MM.1S (cell line): Measurements from ENCODE around the gene DIAPH3.

Experiments
- DNase-seq: peaks from one replicate; pipeline ENCODE4 v3.0.0-alpha.2; 2015
- H2AFZ ChIP-seq: fragments of 300-600 bp; sonication (generic); 2 replicates; pipeline ENCODE4 v1.6.0; 2016; ENCODE audit warnings: antibody characterized with exemption, low read length
- H3F3A ChIP-seq: fragments of 300-600 bp; sonication (generic); 2 replicates; pipeline ENCODE4 v1.6.1; 2016; ENCODE audit warnings: mild to moderate bottlenecking, antibody characterized with exemption, low read length, moderate library complexity, mixed read lengths; ENCODE audit not compliant: insufficient read depth
- H3K27ac ChIP-seq: fragments of 300-600 bp; sonication (generic); 2 replicates; pipeline ENCODE4 v1.5.1; 2016; ENCODE audit warnings: mild to moderate bottlenecking, low read length
- H3K27me3 ChIP-seq: fragments of 300-600 bp; sonication (generic); replicated peaks from 2 replicates; pipeline ENCODE4 v1.6.0; 2016; ENCODE audit warnings: low read length; ENCODE audit not compliant: insufficient read depth
- H3K36me3 ChIP-seq: fragments of 300-600 bp; sonication (generic); replicated peaks from 2 replicates; pipeline ENCODE4 v1.6.1; 2016; ENCODE audit warnings: mild to moderate bottlenecking, low read length, mixed read lengths; ENCODE audit not compliant: insufficient read depth
- H3K4me1 ChIP-seq: fragments of 300-600 bp; sonication (generic); 2 replicates; pipeline ENCODE4 v1.6.1; 2016; ENCODE audit warnings: low read length, mixed read lengths
- H3K4me2 ChIP-seq: fragments of 300-600 bp; sonication (generic); 2 replicates; pipeline ENCODE4 v1.6.0; 2016; ENCODE audit warnings: low read depth, low read length
- H3K4me3 ChIP-seq: fragments of 300-600 bp; sonication (generic); 2 replicates; pipeline ENCODE4 v1.5.1; 2016; ENCODE audit warnings: low read length, mixed read lengths
- H3K79me2 ChIP-seq: fragments of 300-600 bp; sonication (generic); 2 replicates; pipeline ENCODE4 v1.6.1; 2016; ENCODE audit warnings: mixed run types, low read length, mixed read lengths
- H3K9ac ChIP-seq: fragments of 300-600 bp; sonication (generic); 2 replicates; pipeline ENCODE4 v1.6.1; 2016; ENCODE audit warnings: low read length, mixed read lengths
- H3K9me2 ChIP-seq: fragments of 300-600 bp; sonication (generic); replicated peaks from 2 replicates; pipeline ENCODE4 v1.6.1; 2016; ENCODE audit warnings: mild to moderate bottlenecking, low read length, mixed read lengths; ENCODE audit not compliant: insufficient read depth
- H3K9me3 ChIP-seq: fragments of 300-600 bp; sonication (generic); replicated peaks from 2 replicates; pipeline ENCODE4 v1.6.1; 2016; ENCODE audit warnings: mild to moderate bottlenecking, low read length, mixed read lengths; ENCODE audit not compliant: insufficient read depth
- H4K20me1 ChIP-seq: fragments of 300-600 bp; sonication (generic); 2 replicates; pipeline ENCODE4 v1.6.1; 2016; ENCODE audit warnings: mild to moderate bottlenecking, low read length, moderate library complexity, mixed read lengths; ENCODE audit not compliant: insufficient read depth
- EZH2 ChIP-seq: fragments of 300-600 bp; sonication (generic); optimal IDR thresholded peaks from 2 replicates; pipeline ENCODE3; 2017; ENCODE audit warnings: low read depth, mild to moderate bottlenecking, antibody characterized with exemption, low read length, mixed read lengths
- EZH2phosphoT487 ChIP-seq: fragments of 300-600 bp; sonication (generic); IDR thresholded peaks from 2 replicates; pipeline ENCODE4 v1.6.1; 2018; ENCODE audit warnings: antibody characterized with exemption, low read length
- TF ChIP-seq, protein P1 (sequence below): fragments of 300-600 bp; sonication (generic); IDR thresholded peaks from 2 replicates; pipeline ENCODE4 v1.5.1; 2016; ENCODE audit warnings: antibody characterized with exemption, low read length, mixed read lengths

DIAPH3 gene

DNA sequence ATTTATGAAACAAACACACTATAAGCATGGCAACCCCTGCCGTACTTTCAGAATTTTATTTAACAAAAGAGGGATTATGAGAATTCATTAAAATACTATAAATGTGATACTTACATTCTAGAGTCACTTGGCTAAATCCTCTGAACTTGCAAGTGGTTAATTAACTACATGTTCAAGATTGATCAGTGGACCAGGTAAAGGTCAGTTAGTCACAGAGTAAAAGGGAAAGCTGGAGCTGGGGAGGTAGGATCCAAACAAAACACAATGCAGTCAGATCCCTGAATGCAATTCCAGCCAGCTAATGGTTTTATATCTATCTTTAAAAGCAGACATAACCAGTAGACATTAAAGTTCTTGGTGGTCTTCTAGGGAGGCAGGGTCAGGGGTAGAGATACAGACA, 270.5 kb downstream of the DIAPH3 start:
- no peaks in the 10 kb centered on the region for H4K20me1 ChIP-seq

DNA sequence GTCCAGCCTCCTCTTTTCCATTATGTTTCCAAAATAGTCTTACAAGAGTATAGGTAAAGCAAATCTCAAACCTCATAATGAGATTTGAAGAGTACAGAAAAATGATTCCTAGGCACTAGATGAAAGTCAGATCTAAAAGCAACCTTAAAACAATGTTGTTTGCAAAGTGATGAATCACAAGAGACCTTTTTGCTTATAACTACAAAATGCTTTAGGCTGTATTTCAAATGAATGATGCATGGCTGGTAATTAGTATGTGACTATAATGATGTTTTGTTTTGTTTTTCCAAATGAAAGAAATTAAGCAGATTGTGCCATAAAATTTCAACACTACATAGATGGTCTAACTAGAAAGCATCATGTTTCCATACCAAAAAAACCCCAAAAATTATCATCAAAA, 272.7 kb downstream of the DIAPH3 start:
- no peak overlapping the region for H2AFZ ChIP-seq
- no peaks in the 10 kb centered on the region for H3F3A ChIP-seq
- no peaks in the 10 kb centered on the region for H3K27me3 ChIP-seq
- H3K4me3 ChIP-seq: no peak overlapping the region
- no peak overlapping the region for H3K9ac ChIP-seq
- TF ChIP-seq EZH2phosphoT487: no peak
- TF ChIP-seq, protein P1, sequence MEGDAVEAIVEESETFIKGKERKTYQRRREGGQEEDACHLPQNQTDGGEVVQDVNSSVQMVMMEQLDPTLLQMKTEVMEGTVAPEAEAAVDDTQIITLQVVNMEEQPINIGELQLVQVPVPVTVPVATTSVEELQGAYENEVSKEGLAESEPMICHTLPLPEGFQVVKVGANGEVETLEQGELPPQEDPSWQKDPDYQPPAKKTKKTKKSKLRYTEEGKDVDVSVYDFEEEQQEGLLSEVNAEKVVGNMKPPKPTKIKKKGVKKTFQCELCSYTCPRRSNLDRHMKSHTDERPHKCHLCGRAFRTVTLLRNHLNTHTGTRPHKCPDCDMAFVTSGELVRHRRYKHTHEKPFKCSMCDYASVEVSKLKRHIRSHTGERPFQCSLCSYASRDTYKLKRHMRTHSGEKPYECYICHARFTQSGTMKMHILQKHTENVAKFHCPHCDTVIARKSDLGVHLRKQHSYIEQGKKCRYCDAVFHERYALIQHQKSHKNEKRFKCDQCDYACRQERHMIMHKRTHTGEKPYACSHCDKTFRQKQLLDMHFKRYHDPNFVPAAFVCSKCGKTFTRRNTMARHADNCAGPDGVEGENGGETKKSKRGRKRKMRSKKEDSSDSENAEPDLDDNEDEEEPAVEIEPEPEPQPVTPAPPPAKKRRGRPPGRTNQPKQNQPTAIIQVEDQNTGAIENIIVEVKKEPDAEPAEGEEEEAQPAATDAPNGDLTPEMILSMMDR: no peak
- TF ChIP-seq EZH2: no peak
- no peaks in the 10 kb centered on the region for H3K36me3 ChIP-seq
- no peak overlapping the region for H3K4me2 ChIP-seq
- H3K79me2 ChIP-seq: no peaks in the 10 kb centered on the region
- no peak overlapping the region for H3K27ac ChIP-seq
- no peaks in the 10 kb centered on the region for H3K4me1 ChIP-seq
- no peaks in the 10 kb centered on the region for H3K9me3 ChIP-seq
- no peaks in the 10 kb centered on the region for H4K20me1 ChIP-seq
- DNase-seq: no peak
- H3K9me2 ChIP-seq: no peaks in the 10 kb centered on the region

More for the DNA sequence above, 270.5 kb downstream of the DIAPH3 start:
- Histone ChIP-seq H3K27me3 (no peaks in the 10 kb centered on the region), H3K9me3 (no peaks in the 10 kb centered on the region), H3K27ac (no peak overlapping the region), H3F3A (no peaks in the 10 kb centered on the region), H3K4me3 (no peak overlapping the region), H3K79me2 (no peaks in the 10 kb centered on the region), H2AFZ (no peak overlapping the region), H3K9me2 (no peaks in the 10 kb centered on the region), H3K4me2 (no peak overlapping the region), H3K4me1 (no peaks in the 10 kb centered on the region), H3K9ac (no peak overlapping the region), H3K36me3 (no peaks in the 10 kb centered on the region)
- TF ChIP-seq EZH2phosphoT487: no peak
- TF ChIP-seq, protein P1: no peak
- TF ChIP-seq EZH2: no peak
- DNase-seq: no peak

DNA sequence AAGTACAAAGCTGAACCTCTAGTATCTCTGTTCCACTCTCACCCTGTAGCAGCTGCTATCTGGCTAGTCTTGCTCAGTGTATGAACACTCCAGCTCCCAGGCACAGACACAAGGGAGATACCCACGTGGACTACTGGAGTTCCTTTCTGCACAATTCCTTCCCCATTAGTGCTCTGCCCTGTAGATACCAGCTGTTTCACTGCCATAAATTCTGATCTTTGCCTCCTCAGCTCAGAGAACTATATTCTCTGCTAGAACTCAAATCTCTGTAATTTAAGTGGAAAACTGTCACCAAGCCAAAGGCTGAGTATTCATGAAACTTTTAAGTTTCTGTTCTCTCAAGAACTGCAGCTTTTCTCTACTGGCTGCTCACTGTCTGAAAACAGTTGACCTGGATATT, 273.7 kb downstream of the DIAPH3 start:
- no peaks in the 10 kb centered on the region for H3K4me1 ChIP-seq
- H3K27me3 ChIP-seq: no peaks in the 10 kb centered on the region
- no peaks in the 10 kb centered on the region for H3K79me2 ChIP-seq
- no peaks in the 10 kb centered on the region for H3K36me3 ChIP-seq
- no peaks in the 10 kb centered on the region for H4K20me1 ChIP-seq
- no peak for DNase-seq
- H3K9me2 ChIP-seq: no peaks in the 10 kb centered on the region
- H3K9ac ChIP-seq: no peak overlapping the region
- TF ChIP-seq EZH2: no peak
- TF ChIP-seq, protein P1: no peak
- no peak for TF ChIP-seq EZH2phosphoT487
- H3F3A ChIP-seq: no peaks in the 10 kb centered on the region
- no peak overlapping the region for H3K4me2 ChIP-seq
- H2AFZ ChIP-seq: no peak overlapping the region
- H3K9me3 ChIP-seq: no peaks in the 10 kb centered on the region
- no peak overlapping the region for H3K27ac ChIP-seq
- H3K4me3 ChIP-seq: no peak overlapping the region
